OCI-M2 (cell line): ENCODE data around the gene BMPR1B.

ENCODE experiments used
- DNase-seq: peaks from one replicate; lab custom pipeline; 2025; ENCODE audit not compliant: unreplicated experiment; lab: John Stamatoyannopoulos, UW

Gene BMPR1B

GRCh38 chr4:94763005-94763404 lies 5.2 kb downstream of the BMPR1B start:
- DNase-seq = no peak

DNA sequence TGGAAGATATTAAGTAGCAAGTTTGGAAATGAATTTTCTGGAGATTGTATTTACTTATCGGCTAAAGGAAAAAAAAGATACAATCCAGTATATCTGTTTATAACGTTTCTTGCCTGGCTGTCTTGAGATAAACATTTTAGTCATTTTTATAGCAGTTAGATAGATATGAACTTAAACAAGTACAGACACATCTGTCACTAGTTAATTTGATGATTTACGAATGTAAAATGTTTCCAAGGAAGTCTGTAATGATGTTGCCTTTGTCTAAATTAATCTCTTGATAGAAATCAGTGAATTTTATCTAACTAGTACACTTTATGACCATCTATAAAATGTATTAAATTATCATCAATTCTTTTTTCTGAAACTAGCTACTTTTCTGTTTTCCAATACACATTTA lies 5.7 kb downstream of the BMPR1B start:
- no peak for DNase-seq

GRCh38 chr4:94764069-94764468 lies 6.3 kb downstream of the BMPR1B start:
- DNase-seq = no peak

DNA sequence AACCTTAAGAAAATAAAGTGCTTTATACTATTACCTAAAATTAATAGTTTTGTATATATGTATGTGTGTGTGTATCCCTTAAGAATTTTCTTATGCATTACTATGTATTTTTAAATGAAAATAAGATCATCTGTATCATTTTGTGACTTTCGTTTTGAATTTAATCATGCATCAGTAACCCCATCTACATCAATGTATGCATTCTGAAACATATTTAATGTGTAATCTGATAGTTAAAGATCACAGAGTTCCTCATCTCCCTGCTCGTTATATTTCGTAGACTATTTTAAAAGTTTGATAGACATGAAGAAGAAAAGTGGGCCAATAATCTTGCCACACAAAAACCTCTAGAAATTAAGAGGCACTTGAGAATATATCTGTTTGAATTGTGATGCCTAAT lies 7.4 kb downstream of the BMPR1B start:
- no peak for DNase-seq

DNA sequence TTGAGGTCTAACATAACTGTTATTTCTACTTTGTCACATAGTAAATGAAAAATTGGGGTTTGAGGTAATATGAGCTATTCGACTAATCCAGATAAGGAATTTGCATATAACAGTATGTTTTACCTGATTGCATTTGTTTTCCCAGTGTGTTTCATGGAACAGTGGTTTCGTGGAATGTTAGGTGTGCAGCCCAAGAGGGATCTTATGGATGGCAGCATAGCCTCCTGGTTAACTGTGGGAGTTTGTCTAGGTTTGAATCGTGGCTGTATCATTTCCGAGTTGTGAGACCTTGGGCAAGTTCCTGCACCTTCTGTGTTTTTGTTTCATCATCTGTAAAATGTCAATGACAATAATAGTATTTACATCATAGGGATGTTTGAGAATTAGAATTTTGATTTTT lies 7.9 kb downstream of the BMPR1B start:
- DNase-seq = no peak

DNA sequence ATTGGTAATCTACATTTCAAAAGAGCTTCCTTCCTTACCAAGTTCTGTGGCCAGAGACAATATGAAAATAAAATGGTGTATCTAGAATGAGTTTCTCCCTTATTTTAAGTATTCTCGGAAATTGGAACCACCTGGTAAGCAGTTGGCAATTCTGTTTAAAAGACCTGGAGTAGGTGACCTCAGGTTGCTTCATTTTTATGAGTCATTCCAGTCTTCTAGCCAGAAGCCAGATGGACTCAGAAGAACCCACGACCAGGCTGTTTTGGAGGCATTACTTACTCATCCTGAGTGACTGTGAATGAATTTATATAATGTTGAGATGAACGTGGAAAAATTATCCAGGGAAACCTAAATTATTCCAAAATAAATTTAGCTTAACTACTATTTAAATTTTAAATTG lies 9.1 kb downstream of the BMPR1B start:
- no peak for DNase-seq

- no peak for DNase-seq
Observed at GRCh38 chr4:94767446-94767845, 9.7 kb downstream of the BMPR1B start.

GRCh38 chr4:94782707-94783106 lies 25.0 kb downstream of the BMPR1B start:
- no peak for DNase-seq

- no peak for DNase-seq
Observed at GRCh38 chr4:94791701-94792100, 33.9 kb downstream of the BMPR1B start.

DNA sequence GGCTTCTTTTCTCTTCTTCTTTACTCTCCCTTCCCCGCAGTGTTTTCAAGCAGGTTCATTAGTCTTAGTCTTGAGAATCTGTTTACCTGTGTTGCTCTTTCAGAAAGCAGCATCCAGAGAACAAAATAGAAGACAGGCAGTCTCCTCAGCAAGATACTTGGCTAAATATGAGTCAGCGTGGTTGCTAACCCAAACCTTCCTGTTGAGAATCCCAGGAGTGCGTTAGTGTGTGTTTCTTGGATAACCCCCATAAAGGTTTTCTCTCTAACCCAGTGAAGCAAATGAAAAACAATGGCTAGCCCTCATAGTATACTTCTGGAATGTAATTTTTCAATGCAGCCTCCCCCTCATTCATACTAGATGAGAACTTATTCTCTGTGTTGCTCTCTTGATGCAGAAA lies 41.1 kb downstream of the BMPR1B start:
- no peak for DNase-seq

DNA sequence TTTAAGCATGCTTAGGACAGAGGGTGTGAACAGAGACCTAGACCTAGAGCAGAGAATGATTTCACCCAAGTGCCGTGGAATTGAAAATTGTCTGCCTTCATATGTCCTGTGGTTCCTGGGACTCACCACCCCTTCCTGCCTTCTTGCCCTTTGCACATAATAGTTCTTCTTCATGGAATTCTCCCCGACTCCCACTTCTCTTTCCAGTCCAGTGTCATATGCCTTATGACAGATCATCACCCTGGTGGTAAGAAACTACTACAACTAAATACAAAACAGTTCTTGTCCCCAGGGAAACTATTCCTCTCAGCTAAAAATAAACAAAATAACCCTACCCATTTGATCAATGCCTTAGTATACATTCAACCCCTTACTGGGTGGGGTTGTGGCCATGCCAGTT lies 43.3 kb downstream of the BMPR1B start:
- no peak for DNase-seq

GRCh38 chr4:94802091-94802490 lies 44.3 kb downstream of the BMPR1B start:
- no peak for DNase-seq

DNA sequence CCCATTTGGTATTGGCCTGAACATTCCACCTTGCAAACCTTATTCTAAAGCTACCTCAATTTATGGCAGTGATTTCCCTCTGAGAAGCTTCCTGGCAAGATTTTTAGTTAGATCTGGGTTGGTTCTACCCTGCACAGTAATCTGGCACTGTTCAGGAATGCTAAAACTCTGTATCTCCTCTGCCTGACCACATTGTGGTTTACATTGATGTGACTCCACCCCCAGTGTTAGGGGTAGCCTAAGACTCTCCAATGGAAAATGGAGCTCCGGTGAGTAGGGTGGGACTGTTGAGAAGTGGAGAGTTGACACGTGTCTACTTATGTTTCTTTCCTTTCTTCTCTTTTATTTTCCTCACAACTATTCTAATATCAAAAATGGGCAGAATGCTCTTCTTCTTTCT lies 45.4 kb downstream of the BMPR1B start:
- no peak for DNase-seq

DNA sequence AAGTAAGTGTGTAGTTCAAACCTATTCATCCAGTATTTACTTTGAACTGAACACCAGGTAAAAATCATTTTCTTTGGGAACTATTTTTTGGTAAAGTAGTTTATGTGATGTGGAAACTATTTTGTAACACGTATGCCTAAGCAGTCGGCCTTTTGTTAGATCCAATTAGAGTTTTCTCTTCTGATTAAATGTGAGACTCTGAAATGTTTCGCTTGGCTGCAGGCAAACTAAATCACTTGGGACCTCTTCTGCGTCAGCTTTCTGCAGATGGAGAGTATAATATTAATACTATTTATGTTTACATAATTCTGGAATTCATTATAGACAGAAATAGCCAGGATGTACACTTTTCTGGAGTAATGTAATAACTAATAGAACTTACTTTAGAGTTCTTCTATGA lies 46.9 kb downstream of the BMPR1B start:
- no peak for DNase-seq

GRCh38 chr4:94806376-94806775 lies 48.6 kb downstream of the BMPR1B start:
- no peak for DNase-seq

DNA sequence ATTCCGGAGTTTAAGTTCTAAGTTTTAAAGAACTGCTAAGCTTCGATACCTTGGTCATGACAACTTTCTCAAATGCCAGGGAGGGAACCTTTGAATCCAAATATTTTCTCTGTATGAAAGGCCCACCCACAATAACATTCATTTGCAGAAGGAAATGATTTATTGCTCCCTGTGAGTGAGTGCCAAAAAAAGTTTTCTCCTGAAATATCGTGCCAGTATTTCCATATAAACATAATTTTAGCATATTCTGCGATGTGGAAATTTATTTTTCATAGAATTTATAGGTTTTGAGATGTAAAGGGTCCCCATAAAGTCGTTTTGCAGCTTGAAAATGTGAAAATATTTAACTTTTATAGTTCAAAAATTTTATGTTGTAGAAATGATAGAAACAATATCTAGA lies 53.9 kb downstream of the BMPR1B start:
- no peak for DNase-seq

DNA sequence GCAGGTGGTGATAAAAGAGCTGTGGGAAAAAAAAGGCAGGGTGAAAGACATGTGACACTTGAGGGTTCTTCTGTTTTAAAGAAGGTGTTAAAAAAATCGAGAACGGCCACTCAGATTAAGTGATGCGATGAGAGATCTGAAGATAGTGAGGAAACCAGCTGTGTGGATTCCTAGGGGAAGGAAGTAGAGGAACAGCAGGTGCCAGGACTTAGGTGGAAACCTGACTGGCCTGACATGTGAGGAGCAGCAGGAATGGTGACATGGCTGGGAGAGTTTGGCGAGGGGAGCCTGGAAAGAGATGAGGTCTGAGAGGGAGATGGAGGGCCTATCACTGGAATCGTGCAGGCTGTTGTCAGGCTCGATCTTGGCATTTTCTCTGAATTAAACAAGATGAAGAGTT lies 55.5 kb downstream of the BMPR1B start:
- no peak for DNase-seq

DNA sequence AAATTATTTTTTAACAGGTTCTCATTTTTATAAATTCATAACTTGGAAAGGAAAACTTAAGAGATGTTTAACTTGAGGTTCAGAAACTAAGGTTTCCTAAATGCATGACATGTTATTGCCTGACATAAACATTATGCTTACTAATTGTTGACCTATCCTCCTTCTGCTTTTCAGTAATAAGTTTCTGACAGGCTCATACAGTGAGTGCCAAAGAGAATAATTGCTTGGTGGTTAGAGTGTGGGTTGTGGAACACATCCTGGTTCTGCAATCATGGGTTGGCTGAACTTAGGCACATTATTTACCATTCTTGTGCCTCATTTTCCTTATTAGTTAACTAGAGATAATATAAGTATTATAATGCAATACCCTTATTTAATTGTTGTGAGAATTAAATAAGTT lies 56.5 kb downstream of the BMPR1B start:
- DNase-seq = no peak

DNA sequence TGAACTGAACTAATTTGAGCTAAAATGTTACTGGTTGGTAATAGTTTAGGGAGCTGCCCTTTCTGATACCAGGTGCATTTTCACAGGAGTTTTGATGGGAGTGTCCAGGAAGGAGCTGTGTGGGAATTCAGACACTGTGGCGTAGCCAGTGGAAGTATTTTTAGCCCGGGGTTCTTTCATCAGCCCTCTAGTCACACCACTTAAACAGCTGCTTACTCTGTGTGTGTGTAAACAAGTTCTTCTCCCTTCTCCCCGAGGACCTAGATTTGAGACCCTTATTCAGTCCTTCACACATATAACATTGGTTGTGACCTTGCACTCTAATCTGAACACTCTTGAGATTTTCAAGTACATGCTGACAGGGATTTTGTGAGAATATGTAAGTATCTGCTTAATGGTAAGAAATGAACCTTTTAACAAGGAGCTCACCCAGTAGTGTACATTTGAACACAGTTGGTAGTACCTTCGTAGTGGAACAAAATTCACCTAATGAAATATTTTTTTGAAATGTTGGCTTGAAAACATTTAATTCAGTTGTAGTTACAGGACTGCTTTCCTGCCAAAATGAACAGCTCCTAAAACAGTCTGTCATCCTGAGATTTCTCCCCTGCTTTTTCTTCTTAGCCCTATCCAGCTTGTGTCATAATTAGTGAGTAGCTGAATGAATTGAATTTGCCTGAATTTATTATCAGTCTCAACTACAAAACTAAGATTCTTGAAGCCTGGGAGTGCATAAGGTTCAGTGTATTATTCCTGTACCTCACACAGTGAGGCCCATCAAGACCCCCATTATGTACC lies 61.8 kb downstream of the BMPR1B start:
- DNase-seq = no peak

- no peak for DNase-seq
Observed at GRCh38 chr4:94826206-94826605, 68.5 kb downstream of the BMPR1B start.

- no peak for DNase-seq
Observed at GRCh38 chr4:94827481-94828110, 69.8 kb downstream of the BMPR1B start.

DNA sequence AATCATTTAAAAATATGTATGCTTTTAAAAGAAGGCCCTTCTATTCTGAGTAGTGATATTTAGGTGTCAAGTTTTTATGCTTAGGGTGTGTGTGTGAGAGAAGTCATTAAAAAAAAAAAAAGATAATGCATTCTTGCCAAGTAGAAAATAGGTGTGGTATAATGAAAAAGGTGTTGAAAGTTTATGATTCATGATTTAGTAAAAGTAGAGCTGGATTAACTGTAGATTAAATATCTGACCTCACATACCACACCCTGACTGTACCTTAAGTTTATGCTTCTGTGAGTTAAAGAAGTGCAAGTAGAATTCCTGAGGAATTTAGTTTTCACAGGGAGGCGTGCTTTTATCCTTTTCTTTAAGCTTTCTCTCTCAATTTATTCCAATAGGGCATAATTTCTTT lies 71.1 kb downstream of the BMPR1B start:
- no peak for DNase-seq

DNA sequence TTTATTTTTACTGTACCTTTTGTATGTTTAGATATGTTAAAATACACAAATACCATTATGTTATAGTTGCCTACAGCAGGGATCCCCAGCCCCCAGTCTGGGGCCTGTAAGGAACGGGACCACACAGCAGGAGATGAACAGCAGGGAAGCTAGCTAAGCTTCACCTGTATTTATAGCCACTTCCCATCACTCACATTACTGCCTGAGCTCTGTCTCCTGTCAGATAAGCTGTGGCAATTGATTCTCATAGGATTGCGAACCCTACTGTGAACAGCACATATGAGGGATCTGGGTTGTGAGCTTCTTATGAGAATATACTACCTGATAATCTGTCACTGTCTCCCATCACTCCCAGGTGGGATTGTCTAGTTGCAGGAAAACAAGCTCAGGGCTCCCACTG lies 73.9 kb downstream of the BMPR1B start:
- DNase-seq = no peak
